Lung (tissue), 13 donors: ENCODE data around the gene SCARB1. TPM values are rescaled to one million over a fixed set of nuclear protein-coding genes. Genes with fewer than 3 reads are reported as not detected.

Source experiments
- ATAC-seq: fragments of 200-7000 bp; cut with Tn5 transposase; one replicate; pipeline ENCODE4 v1.9.1; 2020; ENCODE audit warnings: moderate number of reproducible peaks; ENCODE audit not compliant: insufficient read depth, low FRiP score
- DNase-seq, 3 donors: peaks; one replicate each; pipeline ENCODE4 v3.0.0-alpha.2; 2013 to 2017
- H3K27ac ChIP-seq, 2 donors: one replicate each; pipeline ENCODE4 v1.5.1; 2013; ENCODE audit warnings: mild to moderate bottlenecking in 2 of 2, moderate library complexity in 2 of 2, control low read depth in 1 of 2, inconsistent platforms in 1 of 2, low read depth in 1 of 2, low read length in 1 of 2
- H3K27me3 ChIP-seq, 3 donors: one replicate each; pipeline ENCODE4 v1.5.1; 2013; ENCODE audit warnings: low read length in 2 of 3; ENCODE audit not compliant: control insufficient read depth in 3 of 3, insufficient read depth in 3 of 3
- H3K36me3 ChIP-seq, 4 donors: one replicate each; pipeline ENCODE4 v1.5.1; 2013; ENCODE audit warnings: low read length in 4 of 4, mild to moderate bottlenecking in 1 of 4, moderate library complexity in 1 of 4; ENCODE audit not compliant: control insufficient read depth in 4 of 4, insufficient read depth in 4 of 4
- H3K4me1 ChIP-seq, 5 donors: one replicate each; pipeline ENCODE4 v1.5.1; 2013; ENCODE audit warnings: low read length in 5 of 5, mild to moderate bottlenecking in 2 of 5, moderate library complexity in 1 of 5; ENCODE audit not compliant: control insufficient read depth in 5 of 5, insufficient read depth in 5 of 5
- H3K4me3 ChIP-seq: one replicate; pipeline ENCODE4 v1.5.1; 2013; ENCODE audit warnings: mild to moderate bottlenecking, control low read depth, moderate library complexity
- H3K9ac ChIP-seq, 2 donors: one replicate each; pipeline ENCODE4 v1.5.1; 2013; ENCODE audit warnings: low read length in 2 of 2, control low read depth in 1 of 2; ENCODE audit not compliant: insufficient read depth in 1 of 2
- H3K9me3 ChIP-seq, 4 donors: one replicate each; pipeline ENCODE4 v1.5.1; 2013; ENCODE audit warnings: low read length in 3 of 4, mild to moderate bottlenecking in 1 of 4, moderate library complexity in 1 of 4; ENCODE audit not compliant: control insufficient read depth in 4 of 4, insufficient read depth in 3 of 4
- WGBS, 2 donors: extraction: QIAGEN DNeasy Blood & Tissue Kit; methylation state at CpG; one replicate each; pipeline ENCODE4 v1.1.7; 2013; 5-methylcytosine and 5-hydroxymethylcytosine counted together
- polyA plus RNA-seq, 2 donors: library from polyadenylated mRNA; stranded (reverse); fragments of 200-250 nt; gene quantifications; one replicate each; pipeline ENCODE4 v1.2.1, GENCODE V29; 2013
- small RNA-seq: library from RNA; depleted of rRNA; stranded (forward); fragments of <200 nt; gene quantifications from one replicate; pipeline ENCODE3, GENCODE V24; 2014; ENCODE audit warnings: low replicate concordance
- total RNA-seq, 2 donors: library from RNA; depleted of rRNA in 1 of 2; stranded (reverse); fragments of >200 nt in 1 of 2; gene quantifications; one replicate each; pipeline ENCODE4 v1.2.1, GENCODE V29; 2014 to 2021
- TF ChIP-seq, protein P1 (sequence below): IDR thresholded peaks from 2 replicates; pipeline ENCODE4 v1.5.1; 2012; ENCODE audit warnings: mild to moderate bottlenecking; ENCODE audit errors: control extremely low read depth, extremely low read depth
- donor health status: control.
- donor health status: control.
- donor health status: Bipolar disorder and iron deficiency.
- donor health status: healthy.
- donor health status: DM: yes; HTN: yes; CAD: no.

The SCARB1 gene
- total and polyA plus RNA-seq, 4 donors: 11.9 to 31.3 (median 28.8) TPM

DNA sequence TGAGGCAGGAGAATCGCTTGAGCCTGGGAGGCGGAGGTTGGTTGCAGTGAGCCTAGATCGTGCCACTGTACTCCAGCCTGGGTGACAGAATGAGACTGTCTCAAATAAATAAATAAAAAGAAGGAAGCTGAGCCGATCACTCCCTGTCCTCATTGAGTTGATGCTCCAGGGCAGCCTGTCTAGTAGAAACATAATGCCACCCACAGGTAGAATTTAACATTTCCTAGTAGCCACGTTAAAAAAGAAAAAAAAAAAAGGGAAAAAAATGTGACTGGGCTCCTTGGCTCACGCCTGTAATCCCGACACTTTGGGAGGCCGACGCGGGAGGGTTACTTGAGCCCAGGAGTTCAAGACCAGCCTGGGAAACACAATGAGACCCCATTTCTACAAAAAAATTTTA lies 135.7 kb downstream of the SCARB1 start:
- Histone ChIP-seq H3K27me3 (no peaks in the 10 kb centered on the region), H3K27ac (peak overlapping the region in 1 of 2 donors; percentile 49), H3K4me1 (peaks cover 0 to 45% (median 10%) of the 10 kb centered on the region in 5 donors), H3K36me3 (no peaks in the 10 kb centered on the region), H3K9me3 (no peaks in the 10 kb centered on the region), H3K4me3 (no peak overlapping the region), H3K9ac (no peak overlapping the region)
- ATAC-seq (no peak), DNase-seq (no peak)
- TF ChIP-seq, protein P1, sequence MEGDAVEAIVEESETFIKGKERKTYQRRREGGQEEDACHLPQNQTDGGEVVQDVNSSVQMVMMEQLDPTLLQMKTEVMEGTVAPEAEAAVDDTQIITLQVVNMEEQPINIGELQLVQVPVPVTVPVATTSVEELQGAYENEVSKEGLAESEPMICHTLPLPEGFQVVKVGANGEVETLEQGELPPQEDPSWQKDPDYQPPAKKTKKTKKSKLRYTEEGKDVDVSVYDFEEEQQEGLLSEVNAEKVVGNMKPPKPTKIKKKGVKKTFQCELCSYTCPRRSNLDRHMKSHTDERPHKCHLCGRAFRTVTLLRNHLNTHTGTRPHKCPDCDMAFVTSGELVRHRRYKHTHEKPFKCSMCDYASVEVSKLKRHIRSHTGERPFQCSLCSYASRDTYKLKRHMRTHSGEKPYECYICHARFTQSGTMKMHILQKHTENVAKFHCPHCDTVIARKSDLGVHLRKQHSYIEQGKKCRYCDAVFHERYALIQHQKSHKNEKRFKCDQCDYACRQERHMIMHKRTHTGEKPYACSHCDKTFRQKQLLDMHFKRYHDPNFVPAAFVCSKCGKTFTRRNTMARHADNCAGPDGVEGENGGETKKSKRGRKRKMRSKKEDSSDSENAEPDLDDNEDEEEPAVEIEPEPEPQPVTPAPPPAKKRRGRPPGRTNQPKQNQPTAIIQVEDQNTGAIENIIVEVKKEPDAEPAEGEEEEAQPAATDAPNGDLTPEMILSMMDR: no peak
- 79 to 81% methylated on average over 10 of the region's 10 CpGs for WGBS, 2 donors

DNA sequence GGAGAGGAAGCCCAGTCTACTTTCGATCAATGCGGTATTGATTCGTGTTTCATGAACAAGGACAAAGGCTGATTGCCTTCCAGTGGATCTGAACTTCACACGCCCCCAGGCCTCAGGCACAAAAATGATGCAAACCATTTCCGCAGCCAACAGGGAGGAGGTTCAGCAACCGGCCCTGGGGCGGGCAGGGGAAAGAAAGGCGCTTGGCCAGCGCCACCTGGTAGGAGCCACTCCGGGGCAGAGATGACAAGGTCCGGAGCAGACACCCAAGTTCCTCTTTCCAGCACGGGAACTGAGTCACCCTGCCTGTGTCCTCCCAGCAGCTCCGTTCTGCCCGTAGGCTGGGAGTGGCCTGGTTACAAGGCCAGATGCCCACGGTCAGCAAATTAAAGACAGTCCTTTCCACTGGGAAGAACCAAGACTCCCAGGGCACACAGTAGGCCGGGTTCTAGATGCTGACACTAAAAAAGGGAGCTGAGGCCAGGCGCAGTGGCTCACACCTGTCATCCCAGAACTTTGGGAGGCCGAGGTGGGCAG lies 136.3 kb downstream of the SCARB1 start:
- Histone ChIP-seq H3K4me1 (peaks cover 0 to 39% (median 7%) of the 10 kb centered on the region in 5 donors), H3K27ac (peak overlapping the region; percentile 49 to 69), H3K27me3 (no peaks in the 10 kb centered on the region), H3K9ac (no peak overlapping the region), H3K36me3 (no peaks in the 10 kb centered on the region), H3K9me3 (no peaks in the 10 kb centered on the region), H3K4me3 (no peak overlapping the region)
- 38 to 54% methylated on average over 18 of the region's 18 CpGs for WGBS, 2 donors
- ATAC-seq (peak; percentile 80), DNase-seq (peak in 2 of 3 donors; percentile 53 to 59)
- TF ChIP-seq, protein P1: no peak

Small RNAs within 50 kb of the gene (small RNA-seq; reads per million reads assigned to genes)
- not detected for gene RNU6-927P

Other genes with a start within 250 kb of the SCARB1 start
- 1,000 to 10,000 TPM; 1,113 to 1,141 TPM for gene UBC, start 50.8 kb upstream of the SCARB1 start, total RNA-seq
- 1,000 to 10,000 TPM; 1,465 to 1,682 TPM for gene UBC, start 50.8 kb upstream of the SCARB1 start, polyA plus RNA-seq
- 10 to 100 TPM in 1 of 2 donors, 1 to 10 TPM in 1; 8.8 to 20.5 TPM for gene DHX37, start 125.3 kb upstream of the SCARB1 start, total RNA-seq
- gene DHX37, start 125.3 kb upstream of the SCARB1 start, polyA plus RNA-seq: 10 to 100 TPM in 1 of 2 donors, 1 to 10 TPM in 1; 9.6 to 13.1 TPM
- gene BRI3BP, start 129.8 kb upstream of the SCARB1 start, total RNA-seq: 1 to 10 TPM; 6.6 to 9.5 TPM
- 1 to 10 TPM; 2.3 to 4.5 TPM for gene BRI3BP, start 129.8 kb upstream of the SCARB1 start, polyA plus RNA-seq
- gene AACS, start 201.6 kb upstream of the SCARB1 start, total RNA-seq: 10 to 100 TPM; 18.0 to 33.5 TPM
- 10 to 100 TPM; 15.4 to 17.2 TPM for gene AACS, start 201.6 kb upstream of the SCARB1 start, polyA plus RNA-seq